HepG2 (cell line): ENCODE measurements around the gene RPS8. TPM values are rescaled to one million over a fixed set of nuclear protein-coding genes. Genes with fewer than 3 reads are reported as not detected.

Experiments used
- ADNP ChIP-seq: sonication (generic); formaldehyde crosslinking; IDR thresholded peaks from 2 replicates; pipeline ENCODE4 v1.4.0; 2020; ENCODE audit warnings: missing genetic modification reagents
- ATRX ChIP-seq: sonication (generic); formaldehyde crosslinking; IDR thresholded peaks from 2 replicates; pipeline ENCODE4 v1.4.0; 2020; ENCODE audit warnings: missing genetic modification reagents, borderline replicate concordance
- EED ChIP-seq: sonication (generic); formaldehyde crosslinking; IDR thresholded peaks from 2 replicates; pipeline ENCODE4 v1.5.0; 2020; ENCODE audit warnings: mild to moderate bottlenecking, missing genetic modification reagents
- ETV6 ChIP-seq: sonication (generic); formaldehyde crosslinking; conservative IDR thresholded peaks from 2 replicates; pipeline ENCODE4 v1.4.0; 2020; ENCODE audit warnings: missing genetic modification reagents
- FOXK1 ChIP-seq: sonication (generic); formaldehyde crosslinking; IDR thresholded peaks from 2 replicates; pipeline ENCODE4 v1.4.0; 2020; ENCODE audit warnings: low read depth, missing genetic modification reagents, borderline replicate concordance
- HNF4G ChIP-seq, 2 experiments: sonication (generic) in 1 of 2; formaldehyde crosslinking in 1 of 2; IDR thresholded peaks; 2 replicates each; pipeline versions ENCODE4 v1.4.0 to v1.6.1; 2011 to 2020; ENCODE audit warnings: borderline replicate concordance in 2 of 2, low read depth in 2 of 2, mild to moderate bottlenecking in 2 of 2, low read length in 1 of 2, missing genetic modification reagents in 1 of 2, moderate library complexity in 1 of 2
- IRX3 ChIP-seq: sonication (generic); formaldehyde crosslinking; IDR thresholded peaks from 2 replicates; pipeline ENCODE4 v1.8.1; 2023; ENCODE audit warnings: mild to moderate bottlenecking, low read depth, missing genetic modification reagents, borderline replicate concordance
- PHF8 ChIP-seq: sonication (generic); formaldehyde crosslinking; IDR thresholded peaks from 2 replicates; pipeline ENCODE4 v1.5.0; 2020; ENCODE audit warnings: missing genetic modification reagents
- SALL2 ChIP-seq: sonication (generic); formaldehyde crosslinking; IDR thresholded peaks from 2 replicates; pipeline ENCODE4 v1.8.1; 2023; ENCODE audit warnings: mild to moderate bottlenecking, missing genetic modification reagents, inconsistent platforms
- ZNF446 ChIP-seq: sonication (generic); formaldehyde crosslinking; IDR thresholded peaks from 2 replicates; pipeline ENCODE4 v1.5.0; 2020; ENCODE audit warnings: mild to moderate bottlenecking, missing genetic modification reagents
- ZNF549 ChIP-seq: sonication (generic); formaldehyde crosslinking; IDR thresholded peaks from 2 replicates; pipeline ENCODE4 v1.5.0; 2020; ENCODE audit warnings: missing genetic modification reagents
- ZNF556 ChIP-seq: sonication (generic); formaldehyde crosslinking; IDR thresholded peaks from 2 replicates; pipeline ENCODE4 v1.4.0; 2020; ENCODE audit warnings: mild to moderate bottlenecking, missing genetic modification reagents, borderline replicate concordance
- ZNF713 ChIP-seq: sonication (generic); formaldehyde crosslinking; IDR thresholded peaks from 2 replicates; pipeline ENCODE4 v1.4.0; 2020; ENCODE audit warnings: mild to moderate bottlenecking, missing genetic modification reagents
- ZNF766 ChIP-seq: sonication (generic); formaldehyde crosslinking; IDR thresholded peaks from 2 replicates; pipeline ENCODE4 v1.5.0; 2020; ENCODE audit warnings: missing genetic modification reagents, borderline replicate concordance
- polyA plus RNA-seq, 8 experiments: library from polyadenylated mRNA; depleted of rRNA in 3 of 8; stranded (reverse) in 7 of 8; unstranded in 1 of 8; fragments of >200 nt; fragmentation: Illumina TruSeq in 4 of 8; extraction: Trizol in 4 of 8; gene quantifications; 2 replicates each; pipeline versions ENCODE4 v1.2.1 to v1.2.3, GENCODE V29; 2011 to 2016; ENCODE audit warnings: low read depth in 4 of 8, missing spikeins in 1 of 8, mixed read lengths in 1 of 8; ENCODE audit not compliant: insufficient read depth in 1 of 8
- total RNA-seq, 5 experiments: library from RNA; depleted of rRNA; stranded (reverse); fragments of >200 nt; fragmentation: Illumina TruSeq; extraction: Trizol; gene quantifications; 2 replicates each; pipeline ENCODE4 v1.2.3, GENCODE V29; 2016; ENCODE audit warnings: low read depth in 1 of 5
- TF ChIP-seq, protein P1 (sequence below): sonication (generic); formaldehyde crosslinking; conservative IDR thresholded peaks from 2 replicates; pipeline ENCODE4 v1.8.0; 2022; ENCODE audit warnings: mild to moderate bottlenecking, moderate library complexity, missing genetic modification reagents
- TF ChIP-seq, protein P2 (sequence below): IDR thresholded peaks from 2 replicates; pipeline ENCODE4 v1.6.1; 2016; ENCODE audit warnings: control low read depth
- TF ChIP-seq, protein P3 (sequence below): sonication (generic); formaldehyde crosslinking; conservative IDR thresholded peaks from 2 replicates; pipeline ENCODE4 v1.4.0; 2020; ENCODE audit warnings: missing genetic modification reagents
- TF ChIP-seq, protein P4 (sequence below): sonication (generic); formaldehyde crosslinking; IDR thresholded peaks from 2 replicates; pipeline ENCODE4 v1.4.0; 2020; ENCODE audit warnings: missing genetic modification reagents
- TF ChIP-seq, protein P5 (sequence below): sonication (generic); formaldehyde crosslinking; IDR thresholded peaks from 2 replicates; pipeline ENCODE4 v1.4.0; 2020; ENCODE audit warnings: missing genetic modification reagents

The RPS8 gene
- total and polyA plus RNA-seq, 2 of the 13 experiments (the other 11 are each of a cell fraction or from before 2014, with no cell fraction given) = 2,628 to 2,822 TPM

DNA sequence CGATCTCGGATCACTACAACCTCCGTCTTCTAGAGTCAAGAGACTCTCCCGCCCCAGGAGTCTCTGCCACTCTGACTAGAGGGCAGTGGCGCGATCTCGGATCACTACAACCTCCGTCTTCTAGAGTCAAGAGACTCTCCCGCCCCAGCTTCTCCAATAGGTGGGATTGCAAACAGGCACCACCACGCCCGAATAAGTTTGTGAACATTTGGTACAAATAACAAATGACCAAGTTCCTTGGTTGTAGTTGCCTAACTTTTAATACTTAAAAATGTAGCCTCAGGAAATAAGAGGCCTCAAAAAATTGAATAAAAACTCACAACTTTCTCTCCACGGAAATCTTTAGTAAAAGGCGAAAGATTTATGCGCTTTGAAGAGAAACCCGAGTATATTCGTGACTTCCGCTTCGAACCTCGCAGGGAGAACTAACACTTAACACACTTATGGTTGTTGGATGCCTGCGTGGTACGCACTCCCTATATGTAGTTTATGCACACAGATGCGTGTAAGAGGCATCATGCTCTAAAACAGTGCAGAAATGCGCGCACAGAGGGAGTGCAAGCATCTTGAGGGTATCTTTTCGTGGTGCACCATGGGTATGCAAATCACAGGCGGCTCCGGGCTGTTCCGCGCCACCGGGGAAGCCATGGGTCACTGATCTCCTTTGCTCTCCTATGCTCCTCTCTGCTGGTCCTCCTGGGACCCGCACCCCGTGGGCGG lies 44.4 kb downstream of the RPS8 start (continued):
- no peak; the same call in none of the 2 replicates for TF ChIP-seq ZNF766 (CRISPR knock-in tag)
- TF ChIP-seq ZNF713 (CRISPR knock-in tag) = no peak
- no peak; the same call in 1 of the 2 replicates for TF ChIP-seq SALL2 (CRISPR knock-in tag)
- TF ChIP-seq, protein P1, sequence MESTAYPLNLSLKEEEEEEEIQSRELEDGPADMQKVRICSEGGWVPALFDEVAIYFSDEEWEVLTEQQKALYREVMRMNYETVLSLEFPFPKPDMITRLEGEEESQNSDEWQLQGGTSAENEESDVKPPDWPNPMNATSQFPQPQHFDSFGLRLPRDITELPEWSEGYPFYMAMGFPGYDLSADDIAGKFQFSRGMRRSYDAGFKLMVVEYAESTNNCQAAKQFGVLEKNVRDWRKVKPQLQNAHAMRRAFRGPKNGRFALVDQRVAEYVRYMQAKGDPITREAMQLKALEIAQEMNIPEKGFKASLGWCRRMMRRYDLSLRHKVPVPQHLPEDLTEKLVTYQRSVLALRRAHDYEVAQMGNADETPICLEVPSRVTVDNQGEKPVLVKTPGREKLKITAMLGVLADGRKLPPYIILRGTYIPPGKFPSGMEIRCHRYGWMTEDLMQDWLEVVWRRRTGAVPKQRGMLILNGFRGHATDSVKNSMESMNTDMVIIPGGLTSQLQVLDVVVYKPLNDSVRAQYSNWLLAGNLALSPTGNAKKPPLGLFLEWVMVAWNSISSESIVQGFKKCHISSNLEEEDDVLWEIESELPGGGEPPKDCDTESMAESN (CRISPR knock-in tag) = peak; percentile 88
- TF ChIP-seq, protein P2, sequence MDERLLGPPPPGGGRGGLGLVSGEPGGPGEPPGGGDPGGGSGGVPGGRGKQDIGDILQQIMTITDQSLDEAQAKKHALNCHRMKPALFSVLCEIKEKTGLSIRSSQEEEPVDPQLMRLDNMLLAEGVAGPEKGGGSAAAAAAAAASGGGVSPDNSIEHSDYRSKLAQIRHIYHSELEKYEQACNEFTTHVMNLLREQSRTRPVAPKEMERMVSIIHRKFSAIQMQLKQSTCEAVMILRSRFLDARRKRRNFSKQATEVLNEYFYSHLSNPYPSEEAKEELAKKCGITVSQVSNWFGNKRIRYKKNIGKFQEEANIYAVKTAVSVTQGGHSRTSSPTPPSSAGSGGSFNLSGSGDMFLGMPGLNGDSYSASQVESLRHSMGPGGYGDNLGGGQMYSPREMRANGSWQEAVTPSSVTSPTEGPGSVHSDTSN (CRISPR knock-in tag) = no peak; the same call in 1 of the 2 replicates
- no peak; the same call in 1 of the 2 replicates for TF ChIP-seq ATRX (CRISPR knock-in tag)
- TF ChIP-seq ETV6 (CRISPR knock-in tag) = peak; percentile 25; the same call in 1 of the 2 replicates
- no peak for TF ChIP-seq ADNP (CRISPR knock-in tag)
- TF ChIP-seq, protein P3, sequence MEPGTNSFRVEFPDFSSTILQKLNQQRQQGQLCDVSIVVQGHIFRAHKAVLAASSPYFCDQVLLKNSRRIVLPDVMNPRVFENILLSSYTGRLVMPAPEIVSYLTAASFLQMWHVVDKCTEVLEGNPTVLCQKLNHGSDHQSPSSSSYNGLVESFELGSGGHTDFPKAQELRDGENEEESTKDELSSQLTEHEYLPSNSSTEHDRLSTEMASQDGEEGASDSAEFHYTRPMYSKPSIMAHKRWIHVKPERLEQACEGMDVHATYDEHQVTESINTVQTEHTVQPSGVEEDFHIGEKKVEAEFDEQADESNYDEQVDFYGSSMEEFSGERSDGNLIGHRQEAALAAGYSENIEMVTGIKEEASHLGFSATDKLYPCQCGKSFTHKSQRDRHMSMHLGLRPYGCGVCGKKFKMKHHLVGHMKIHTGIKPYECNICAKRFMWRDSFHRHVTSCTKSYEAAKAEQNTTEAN (CRISPR knock-in tag) = no peak
- TF ChIP-seq ZNF556 (CRISPR knock-in tag) = peak; percentile 88; the same call in 1 of the 2 replicates
- no peak; the same call in 1 of the 2 replicates for TF ChIP-seq PHF8 (CRISPR knock-in tag)
- no peak for TF ChIP-seq IRX3 (CRISPR knock-in tag)
- TF ChIP-seq, protein P4, sequence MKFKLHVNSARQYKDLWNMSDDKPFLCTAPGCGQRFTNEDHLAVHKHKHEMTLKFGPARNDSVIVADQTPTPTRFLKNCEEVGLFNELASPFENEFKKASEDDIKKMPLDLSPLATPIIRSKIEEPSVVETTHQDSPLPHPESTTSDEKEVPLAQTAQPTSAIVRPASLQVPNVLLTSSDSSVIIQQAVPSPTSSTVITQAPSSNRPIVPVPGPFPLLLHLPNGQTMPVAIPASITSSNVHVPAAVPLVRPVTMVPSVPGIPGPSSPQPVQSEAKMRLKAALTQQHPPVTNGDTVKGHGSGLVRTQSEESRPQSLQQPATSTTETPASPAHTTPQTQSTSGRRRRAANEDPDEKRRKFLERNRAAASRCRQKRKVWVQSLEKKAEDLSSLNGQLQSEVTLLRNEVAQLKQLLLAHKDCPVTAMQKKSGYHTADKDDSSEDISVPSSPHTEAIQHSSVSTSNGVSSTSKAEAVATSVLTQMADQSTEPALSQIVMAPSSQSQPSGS (CRISPR knock-in tag) = peak; percentile 59; the same call in 1 of the 2 replicates
- peak; percentile 29; the same call in 1 of the 2 replicates for TF ChIP-seq FOXK1 (CRISPR knock-in tag)
- no peak for TF ChIP-seq ZNF549 (CRISPR knock-in tag)
- TF ChIP-seq HNF4G (IDR thresholded peaks at IDR 0.05; ENCODE audit: borderline replicate concordance, low read depth, low read length) = no peak
- TF ChIP-seq HNF4G (CRISPR knock-in tag; IDR thresholded peaks at IDR 0.05; ENCODE audit: borderline replicate concordance, low read depth) = no peak
- TF ChIP-seq, protein P5, sequence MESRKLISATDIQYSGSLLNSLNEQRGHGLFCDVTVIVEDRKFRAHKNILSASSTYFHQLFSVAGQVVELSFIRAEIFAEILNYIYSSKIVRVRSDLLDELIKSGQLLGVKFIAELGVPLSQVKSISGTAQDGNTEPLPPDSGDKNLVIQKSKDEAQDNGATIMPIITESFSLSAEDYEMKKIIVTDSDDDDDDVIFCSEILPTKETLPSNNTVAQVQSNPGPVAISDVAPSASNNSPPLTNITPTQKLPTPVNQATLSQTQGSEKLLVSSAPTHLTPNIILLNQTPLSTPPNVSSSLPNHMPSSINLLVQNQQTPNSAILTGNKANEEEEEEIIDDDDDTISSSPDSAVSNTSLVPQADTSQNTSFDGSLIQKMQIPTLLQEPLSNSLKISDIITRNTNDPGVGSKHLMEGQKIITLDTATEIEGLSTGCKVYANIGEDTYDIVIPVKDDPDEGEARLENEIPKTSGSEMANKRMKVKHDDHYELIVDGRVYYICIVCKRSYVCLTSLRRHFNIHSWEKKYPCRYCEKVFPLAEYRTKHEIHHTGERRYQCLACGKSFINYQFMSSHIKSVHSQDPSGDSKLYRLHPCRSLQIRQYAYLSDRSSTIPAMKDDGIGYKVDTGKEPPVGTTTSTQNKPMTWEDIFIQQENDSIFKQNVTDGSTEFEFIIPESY (CRISPR knock-in tag) = 0 out of 2 replicates have a peak, but pooled peaks have one; percentile 4
- no peak for TF ChIP-seq ZNF446 (CRISPR knock-in tag)
- no peak for TF ChIP-seq EED (CRISPR knock-in tag)
